DOHH2 (cell line): ENCODE data around the gene GIPC3.

Experiments
- CTCF ChIP-seq: fragments of 200-600 bp; sonication (generic); IDR thresholded peaks from one replicate; pipeline ENCODE4 v1.5.1; 2014; ENCODE audit warnings: antibody characterized with exemption, mild to moderate bottlenecking, low read depth, low read length; ENCODE audit not compliant: poor library complexity, severe bottlenecking
- EZH2phosphoT487 ChIP-seq: fragments of 200-600 bp; sonication (generic); IDR thresholded peaks from 2 replicates; pipeline ENCODE4 v1.6.1; 2017; ENCODE audit warnings: borderline replicate concordance, mild to moderate bottlenecking, antibody characterized with exemption, low read length, moderate library complexity, mixed read lengths

GRCh38 chr19:3608079-3608641 is 22.9 kb downstream of the GIPC3 start:
- TF ChIP-seq EZH2phosphoT487 (no peak), CTCF (no peak)
